Measurements from ENCODE around the gene ZNF236.

- no peak for TF ChIP-seq ZNF639 (CRISPR knock-in tag; conservative IDR thresholded peaks at IDR 0.05)
- TF ChIP-seq GLMP (CRISPR knock-in tag; IDR thresholded peaks at IDR 0.05; ENCODE audit: borderline replicate concordance), result no peak
- TF ChIP-seq ZNF687 (CRISPR knock-in tag; IDR thresholded peaks at IDR 0.05), result no peak
- TF ChIP-seq GZF1 (CRISPR knock-in tag; IDR thresholded peaks at IDR 0.05), result no peak
- no peak for TF ChIP-seq RFX1 (IDR thresholded peaks at IDR 0.05)
These were observed 89.1 kb downstream of the ZNF236 start for GRCh38 chr18:76911440-76911839.
